ENCODE results near the gene VPREB1. TPM values are rescaled to one million over a fixed set of nuclear protein-coding genes. Genes with fewer than 3 reads are reported as not detected.
"Not testable (repeated sequence)": the region's sequence is repeated elsewhere in the genome, so short reads cannot be mapped to it uniquely, and the experiment has no call there.

The VPREB1 gene
- total RNA-seq, 1 experiment from 2014 or later: not detected

DNA sequence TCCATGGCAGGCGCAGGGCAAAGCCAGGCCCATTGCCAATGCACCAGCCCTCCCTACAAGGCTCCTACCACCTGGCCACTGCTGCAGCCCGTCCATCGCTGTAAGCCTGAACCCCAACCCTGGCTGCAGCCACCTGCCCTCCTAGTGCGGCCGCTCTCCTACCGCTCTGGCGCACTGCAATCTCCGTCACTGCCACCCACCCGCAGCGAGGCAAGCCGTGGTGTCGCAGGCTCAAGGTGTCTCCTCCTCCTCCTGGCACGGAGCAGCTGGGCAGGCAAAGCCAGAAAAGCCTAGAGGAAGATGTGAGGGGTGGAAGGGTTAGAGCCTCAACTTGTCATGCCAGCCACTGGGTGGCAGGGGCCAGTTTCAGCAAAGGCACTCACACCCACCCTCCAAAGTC is 50.1 kb downstream of the VPREB1 start:
- DNase-seq (ENCODE audit: low spot score): not testable (repeated sequence)
